T-helper 1 cell treated with Interleukin-12 subunit alpha and Interleukin-12 subunit beta and Interleukin-4 antibody, amounts not matched to agents 30 μg/mL and 1 μg/mL, for 36 hours (primary cell): ENCODE results near the gene FKBP14.
"Not testable (repeated sequence)": the region's sequence is repeated elsewhere in the genome, so short reads cannot be mapped to it uniquely, and the experiment has no call there.

Experiments
- H3K27ac Mint-ChIP-seq: one replicate; pipeline ENCODE4 v1.8.0; 2021; ENCODE audit warnings: mild to moderate bottlenecking, mixed read lengths
- H3K27me3 Mint-ChIP-seq: one replicate; pipeline ENCODE4 v1.8.0; 2021; ENCODE audit warnings: low read depth, mixed read lengths
- H3K36me3 Mint-ChIP-seq: one replicate; pipeline ENCODE4 v1.8.0; 2021; ENCODE audit warnings: low read depth, mixed read lengths
- H3K4me1 Mint-ChIP-seq: one replicate; pipeline ENCODE4 v1.8.0; 2021; ENCODE audit warnings: low read depth, mixed read lengths
- H3K4me3 Mint-ChIP-seq: one replicate; pipeline ENCODE4 v1.8.0; 2021; ENCODE audit warnings: mild to moderate bottlenecking, moderate library complexity, mixed read lengths
- H3K9me3 Mint-ChIP-seq: one replicate; pipeline ENCODE4 v1.8.0; 2021; ENCODE audit warnings: mixed read lengths

The FKBP14 gene

GRCh38 chr7:30026229-30027064 is at the start of gene FKBP14:
Gene FKBP14 (minus strand): TSS chr7:30026702. CDS start chr7:30026508, 194 bp downstream.
- Mint-ChIP-seq H3K4me3 (peak within 1 kb of the TSS; percentile 94), H3K9me3 (no peaks in the 10 kb centered on the region), H3K36me3 (peaks cover 1% of the 10 kb centered on the region), H3K27ac (peak within 1 kb of the TSS; percentile 95), H3K4me1 (peaks cover 37% of the 10 kb centered on the region), H3K27me3 (no peaks in the 10 kb centered on the region)

- H3K27ac Mint-ChIP-seq: no peak overlapping the region
- no peak overlapping the region for H3K4me3 Mint-ChIP-seq
- no peaks in the 10 kb centered on the region for H3K9me3 Mint-ChIP-seq
- H3K27me3 Mint-ChIP-seq: no peaks in the 10 kb centered on the region
- H3K4me1 Mint-ChIP-seq: no peaks in the 10 kb centered on the region
- peaks cover 5% of the 10 kb centered on the region for H3K36me3 Mint-ChIP-seq
These were observed 48.0 kb upstream of the FKBP14 start for GRCh38 chr7:30074422-30075030.

DNA sequence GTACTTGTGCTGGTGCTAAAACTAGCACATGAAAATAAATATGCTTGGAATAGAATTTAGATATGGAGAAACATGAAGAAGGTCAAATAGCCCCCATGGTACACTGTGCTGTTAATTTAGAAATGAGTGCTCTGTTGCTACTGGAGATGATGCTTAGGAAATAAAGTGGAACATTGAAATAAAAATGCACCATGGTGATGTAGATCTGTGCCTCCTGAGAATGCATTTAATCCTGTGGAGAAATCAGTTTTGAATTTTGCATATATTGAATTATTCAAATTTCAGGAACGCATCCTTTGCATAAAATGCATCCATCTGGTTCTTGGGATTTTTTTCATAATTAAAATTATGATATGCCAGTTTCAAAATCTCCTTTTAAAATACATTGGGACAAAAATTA is 46.2 kb upstream of the FKBP14 start:
- H3K27ac Mint-ChIP-seq: no peak overlapping the region

GRCh38 chr7:30070052-30070451 is 43.5 kb upstream of the FKBP14 start:
- Mint-ChIP-seq H3K27ac (no peak overlapping the region), H3K27me3 (no peaks in the 10 kb centered on the region), H3K36me3 (peaks cover 4% of the 10 kb centered on the region), H3K4me3 (no peak overlapping the region), H3K9me3 (no peaks in the 10 kb centered on the region), H3K4me1 (no peaks in the 10 kb centered on the region)

More for the DNA sequence above, 46.2 kb upstream of the FKBP14 start:
- no peak overlapping the region for H3K4me3 Mint-ChIP-seq
- H3K27me3 Mint-ChIP-seq: no peaks in the 10 kb centered on the region
- no peaks in the 10 kb centered on the region for H3K4me1 Mint-ChIP-seq
- H3K9me3 Mint-ChIP-seq: no peaks in the 10 kb centered on the region
- peaks cover 4% of the 10 kb centered on the region for H3K36me3 Mint-ChIP-seq

- Mint-ChIP-seq H3K27ac (no peak overlapping the region), H3K9me3 (no peaks in the 10 kb centered on the region), H3K4me3 (no peak overlapping the region), H3K36me3 (peaks cover 4% of the 10 kb centered on the region), H3K4me1 (no peaks in the 10 kb centered on the region), H3K27me3 (no peaks in the 10 kb centered on the region)
These were observed 42.8 kb upstream of the FKBP14 start for GRCh38 chr7:30069096-30069867.

DNA sequence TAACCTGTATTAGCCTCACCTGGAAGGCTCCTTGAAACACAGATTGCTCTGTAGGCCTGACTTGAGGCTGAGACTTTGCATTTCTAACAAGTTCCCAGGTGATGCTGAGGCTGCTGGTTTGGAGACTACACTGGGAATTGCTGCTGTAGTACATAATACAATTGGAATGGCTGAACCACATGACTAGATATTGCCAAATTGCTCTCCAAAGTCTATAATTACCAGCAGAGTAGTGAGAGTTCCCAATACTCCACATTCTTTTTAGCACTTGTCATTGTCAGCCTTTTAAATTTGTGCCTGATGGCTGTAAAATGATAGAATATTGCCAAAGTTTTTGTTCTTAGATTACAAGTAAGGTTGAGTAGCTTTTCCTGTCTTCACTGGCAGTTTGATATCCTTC is 41.6 kb upstream of the FKBP14 start:
- no peaks in the 10 kb centered on the region for H3K27me3 Mint-ChIP-seq

DNA sequence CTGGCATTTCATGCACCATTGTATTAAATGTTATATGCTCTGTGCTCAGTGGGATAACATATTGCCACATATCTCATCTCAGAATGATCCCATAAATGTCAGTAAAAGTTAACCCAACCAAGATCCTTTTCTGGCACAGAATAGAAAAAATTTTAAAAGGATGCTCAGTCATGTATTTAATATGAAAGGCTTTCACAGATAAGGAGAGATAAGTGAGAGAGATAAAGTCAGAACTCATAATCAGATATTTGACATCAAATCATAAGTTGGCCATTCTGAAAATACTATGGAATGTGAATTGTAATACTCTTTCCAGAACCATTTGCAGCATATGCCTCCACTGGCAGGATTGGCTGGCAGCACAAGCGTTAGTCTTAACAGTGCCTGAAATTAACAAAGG is 40.2 kb upstream of the FKBP14 start:
- Mint-ChIP-seq H3K4me1 (peaks cover 2% of the 10 kb centered on the region), H3K9me3 (no peaks in the 10 kb centered on the region), H3K27me3 (no peaks in the 10 kb centered on the region), H3K36me3 (peaks cover 4% of the 10 kb centered on the region), H3K4me3 (no peak overlapping the region), H3K27ac (no peak overlapping the region)

More for the DNA sequence above, 41.6 kb upstream of the FKBP14 start:
- Mint-ChIP-seq H3K27ac (no peak overlapping the region), H3K36me3 (peaks cover 4% of the 10 kb centered on the region), H3K4me1 (no peaks in the 10 kb centered on the region), H3K9me3 (no peaks in the 10 kb centered on the region), H3K4me3 (no peak overlapping the region)

GRCh38 chr7:30065746-30066145 is 39.2 kb upstream of the FKBP14 start:
- no peak overlapping the region for H3K27ac Mint-ChIP-seq

GRCh38 chr7:30062587-30062986 is 36.1 kb upstream of the FKBP14 start:
- Mint-ChIP-seq H3K9me3 (no peaks in the 10 kb centered on the region), H3K4me3 (no peak overlapping the region), H3K36me3 (peaks cover 10% of the 10 kb centered on the region), H3K4me1 (peaks cover 2% of the 10 kb centered on the region), H3K27me3 (no peaks in the 10 kb centered on the region), H3K27ac (no peak overlapping the region)

More at GRCh38 chr7:30065746-30066145, 39.2 kb upstream of the FKBP14 start:
- H3K36me3 Mint-ChIP-seq: no peaks in the 10 kb centered on the region
- H3K27me3 Mint-ChIP-seq: no peaks in the 10 kb centered on the region
- H3K4me3 Mint-ChIP-seq: no peak overlapping the region
- H3K9me3 Mint-ChIP-seq: no peaks in the 10 kb centered on the region
- peaks cover 2% of the 10 kb centered on the region for H3K4me1 Mint-ChIP-seq

DNA sequence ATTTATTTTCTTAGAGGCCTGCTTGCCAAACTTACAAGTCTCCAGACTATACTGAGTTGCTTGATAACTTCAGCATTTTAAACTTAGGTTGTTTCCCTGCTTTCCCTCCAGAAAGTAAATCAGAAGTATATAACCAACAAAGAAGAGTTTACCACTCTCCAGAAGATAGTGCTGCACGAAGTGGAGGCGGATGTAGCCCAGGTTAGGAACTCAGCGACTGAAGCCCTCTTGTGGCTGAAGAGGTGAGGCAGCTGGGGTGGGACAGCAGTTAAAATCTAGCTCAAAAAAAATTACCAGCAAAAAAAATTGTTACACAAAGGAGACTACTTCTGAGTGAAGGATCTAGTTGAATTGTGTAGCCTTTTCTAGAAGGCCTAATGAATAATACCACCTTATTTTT is 35.3 kb upstream of the FKBP14 start:
- H3K4me3 Mint-ChIP-seq, H3K4me1 Mint-ChIP-seq, H3K9me3 Mint-ChIP-seq, H3K27ac Mint-ChIP-seq, H3K27me3 Mint-ChIP-seq: not testable (repeated sequence)
- peaks cover 14% of the 10 kb centered on the region for H3K36me3 Mint-ChIP-seq

GRCh38 chr7:30057741-30058140 is 31.2 kb upstream of the FKBP14 start:
- peaks cover 16% of the 10 kb centered on the region for H3K36me3 Mint-ChIP-seq

DNA sequence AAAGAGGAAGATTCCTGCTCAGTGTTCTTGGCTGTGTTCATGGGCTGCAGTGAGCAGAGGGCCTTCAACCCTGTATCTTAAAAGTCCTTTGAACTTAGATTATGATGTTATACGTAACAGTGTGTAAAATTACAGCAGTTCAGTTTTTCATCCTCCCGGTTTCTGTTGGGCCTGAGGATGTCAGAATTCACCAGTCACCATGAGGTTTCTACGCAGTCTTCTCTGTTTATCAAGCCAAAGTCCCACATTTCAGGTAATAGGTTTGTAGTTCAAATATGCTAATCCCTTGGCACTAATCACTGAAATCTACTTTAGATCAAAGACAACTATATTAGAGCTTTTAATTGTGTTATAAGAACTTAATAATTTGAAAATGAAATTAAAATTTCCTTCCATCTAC is 26.6 kb upstream of the FKBP14 start:
- Mint-ChIP-seq H3K4me1 (peaks cover 3% of the 10 kb centered on the region), H3K4me3 (no peak overlapping the region), H3K9me3 (no peaks in the 10 kb centered on the region), H3K36me3 (peaks cover 23% of the 10 kb centered on the region), H3K27me3 (no peaks in the 10 kb centered on the region), H3K27ac (no peak overlapping the region)

More at GRCh38 chr7:30057741-30058140, 31.2 kb upstream of the FKBP14 start:
- no peak overlapping the region for H3K27ac Mint-ChIP-seq
- H3K4me1 Mint-ChIP-seq: peaks cover 2% of the 10 kb centered on the region
- no peak overlapping the region for H3K4me3 Mint-ChIP-seq
- H3K9me3 Mint-ChIP-seq: no peaks in the 10 kb centered on the region
- H3K27me3 Mint-ChIP-seq: no peaks in the 10 kb centered on the region

DNA sequence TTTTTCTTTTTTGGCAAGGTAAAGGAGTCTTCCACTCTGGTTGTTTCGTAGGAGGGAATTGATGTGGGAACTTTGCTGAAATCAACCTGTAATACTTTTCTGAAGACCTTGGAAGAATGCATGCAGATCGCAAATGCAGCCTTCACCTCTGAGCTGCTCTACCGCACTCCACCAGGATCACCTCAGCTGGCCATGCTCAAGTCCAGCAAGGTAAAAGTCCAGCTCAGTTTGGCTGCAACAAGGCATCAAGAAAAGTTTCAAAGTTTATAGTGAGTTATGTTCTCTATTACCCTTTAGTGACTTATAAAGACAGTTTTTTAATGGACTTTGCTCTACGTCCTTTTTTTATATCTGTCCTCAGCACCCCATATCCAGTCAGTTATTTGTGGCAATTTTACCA is 22.7 kb upstream of the FKBP14 start:
- no peaks in the 10 kb centered on the region for H3K9me3 Mint-ChIP-seq
- H3K36me3 Mint-ChIP-seq: peaks cover 27% of the 10 kb centered on the region

DNA sequence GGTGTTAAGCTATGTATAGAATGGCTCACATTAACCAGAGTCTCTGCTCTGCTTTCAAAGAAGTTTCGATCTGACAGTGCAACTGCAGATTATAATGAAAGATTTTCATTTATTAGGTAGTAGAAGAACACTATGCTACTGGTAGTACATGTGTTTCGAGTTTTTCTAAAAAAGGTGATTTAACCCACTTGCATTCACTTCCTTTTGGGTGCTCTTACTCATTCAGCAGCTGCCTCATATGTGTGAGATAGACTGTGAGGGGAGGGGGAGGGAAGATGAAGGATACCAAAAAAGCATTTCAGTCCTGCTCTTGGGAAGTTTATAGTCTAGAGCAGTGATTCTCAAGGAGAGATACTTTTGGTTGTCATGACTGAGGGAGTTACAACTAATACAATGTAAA is 22.1 kb upstream of the FKBP14 start:
- H3K27me3 Mint-ChIP-seq: no peaks in the 10 kb centered on the region
- H3K27ac Mint-ChIP-seq: no peak overlapping the region
- no peaks in the 10 kb centered on the region for H3K9me3 Mint-ChIP-seq
- H3K36me3 Mint-ChIP-seq: peaks cover 27% of the 10 kb centered on the region
- no peak overlapping the region for H3K4me3 Mint-ChIP-seq
- H3K4me1 Mint-ChIP-seq: peaks cover 3% of the 10 kb centered on the region

More for the DNA sequence above, 22.7 kb upstream of the FKBP14 start:
- H3K4me1 Mint-ChIP-seq: peaks cover 3% of the 10 kb centered on the region
- no peak overlapping the region for H3K27ac Mint-ChIP-seq
- no peaks in the 10 kb centered on the region for H3K27me3 Mint-ChIP-seq
- no peak overlapping the region for H3K4me3 Mint-ChIP-seq
